Naive thymus-derived CD4-positive, alpha-beta T cell (primary cell): Measurements from ENCODE around the gene MRPL58. TPM values are rescaled to one million over a fixed set of nuclear protein-coding genes. Genes with fewer than 3 reads are reported as not detected.
A peak's percentile ranks its signal among the peaks of the same experiment; 100 is the strongest.
"Not testable (repeated sequence)": the region's sequence is repeated elsewhere in the genome, so short reads cannot be mapped to it uniquely, and the experiment has no call there.

ENCODE experiments used
- ATAC-seq: fragments of 150-1000 bp; cut with Tn5 transposase; 2 replicates; pipeline ENCODE4 v1.10.0; 2021; ENCODE audit warnings: mild to moderate bottlenecking, moderate library complexity
- CTCF ChIA-PET: fragments of 350-600 bp; sonication (Branson Sonifier 250); formaldehyde crosslinking; loops from one replicate; lab custom pipeline; 2021; ENCODE audit warnings: antibody characterized with exemption; lab: Charles Lee
- POLR2A ChIA-PET: fragments of 350-600 bp; sonication (Branson Sonifier 250); formaldehyde crosslinking; loops from one replicate; lab custom pipeline; 2021; ENCODE audit warnings: antibody characterized with exemption, inconsistent platforms; lab: Charles Lee
- DNase-seq, 9 donors: peaks; one replicate each; pipeline versions ENCODE4 v3.0.0 to v3.0.0-alpha.2; 2020 to 2022; ENCODE audit warnings: mixed read lengths in 1 of 9
- H3K27ac ChIP-seq: one replicate; pipeline ENCODE4 v1.7.0; 2013; ENCODE audit warnings: mild to moderate bottlenecking, low read depth, low read length, moderate library complexity
- H3K27me3 ChIP-seq, 2 donors: one replicate each; pipeline ENCODE4 v1.7.0; 2013; ENCODE audit warnings: low read length in 2 of 2, mild to moderate bottlenecking in 2 of 2, moderate library complexity in 2 of 2; ENCODE audit not compliant: control insufficient read depth in 2 of 2, insufficient read depth in 2 of 2
- H3K36me3 ChIP-seq, 3 experiments: 1 replicate in 2 of 3; 2 replicates in 1 of 3; pipeline ENCODE4 v1.7.0; 2013; ENCODE audit warnings: low read length in 3 of 3, mild to moderate bottlenecking in 3 of 3, moderate library complexity in 1 of 3; ENCODE audit not compliant: insufficient read depth in 3 of 3, control insufficient read depth in 2 of 3
- H3K4me1 ChIP-seq, 2 donors: one replicate each; pipeline ENCODE4 v1.7.0; 2013; ENCODE audit warnings: low read length in 2 of 2, mild to moderate bottlenecking in 2 of 2, moderate library complexity in 1 of 2; ENCODE audit not compliant: control insufficient read depth in 2 of 2, insufficient read depth in 2 of 2
- H3K4me3 ChIP-seq: 2 replicates; pipeline ENCODE4 v1.7.0; 2013; ENCODE audit warnings: mild to moderate bottlenecking, low read length
- H3K9me3 ChIP-seq, 3 experiments: 1 replicate in 2 of 3; 2 replicates in 1 of 3; pipeline ENCODE4 v1.7.0; 2013; ENCODE audit warnings: low read length in 3 of 3; ENCODE audit not compliant: control insufficient read depth in 2 of 3
- H3K27ac Mint-ChIP-seq, 9 donors: one replicate each; pipeline ENCODE4 v1.8.0; 2020 to 2022; ENCODE audit warnings: mixed read lengths in 9 of 9, mild to moderate bottlenecking in 8 of 9, moderate library complexity in 5 of 9, inconsistent platforms in 2 of 9
- H3K27me3 Mint-ChIP-seq, 5 donors: one replicate each; pipeline ENCODE4 v1.8.0; 2021 to 2022; ENCODE audit warnings: mixed read lengths in 5 of 5, mild to moderate bottlenecking in 1 of 5
- H3K36me3 Mint-ChIP-seq, 5 donors: one replicate each; pipeline ENCODE4 v1.8.0; 2020 to 2022; ENCODE audit warnings: mixed read lengths in 5 of 5, mild to moderate bottlenecking in 3 of 5, inconsistent platforms in 1 of 5
- H3K4me1 Mint-ChIP-seq, 7 donors: one replicate each; pipeline ENCODE4 v1.8.0; 2020 to 2022; ENCODE audit warnings: mixed read lengths in 7 of 7, mild to moderate bottlenecking in 3 of 7, inconsistent platforms in 1 of 7
- H3K4me3 Mint-ChIP-seq, 10 donors: one replicate each; pipeline ENCODE4 v1.8.0; 2020 to 2022; ENCODE audit warnings: mild to moderate bottlenecking in 10 of 10, mixed read lengths in 10 of 10, moderate library complexity in 6 of 10, inconsistent platforms in 2 of 10
- H3K9me3 Mint-ChIP-seq, 11 donors: one replicate each; pipeline ENCODE4 v1.8.0; 2020 to 2022; ENCODE audit warnings: mixed read lengths in 11 of 11, mild to moderate bottlenecking in 4 of 11, inconsistent platforms in 1 of 11, moderate library complexity in 1 of 11
- intact Hi-C, 2 donors: fragments of 100-400 bp; cut with micrococcal nuclease; formaldehyde crosslinking; loops; one replicate each; pipeline ENCODE4 v1.15.1; 2023
- polyA plus RNA-seq, 2 donors: library from polyadenylated mRNA; unstranded; fragments of 300-500 nt; fragmentation: Illumina TruSeq; gene quantifications; one replicate each; pipeline ENCODE4 v1.2.3, GENCODE V29; 2021
- total RNA-seq, 6 experiments: library from RNA in 5 of 6; stranded (reverse) in 5 of 6; gene quantifications; 1 replicate in 5 of 6; 2 replicates in 1 of 6; pipeline ENCODE4 v1.2.3 and lab custom pipeline; 2021 to 2026

The MRPL58 gene
- total and polyA plus RNA-seq, 7 experiments from 2014 or later = 11.7 to 71.4 (median 25.1) TPM

- ATAC-seq = no peak
- no peaks in the 10 kb centered on the region for H3K4me1 ChIP-seq
- intact Hi-C loops = no loop called here
- Mint-ChIP-seq H3K27me3 (peaks cover 0 to 5% (median 0%) of the 10 kb centered on the region in 5 donors), H3K9me3 (peaks cover 0 to 2% (median 0%) of the 10 kb centered on the region in 11 donors), H3K36me3 (no peaks in the 10 kb centered on the region), H3K4me3 (no peak overlapping the region), H3K4me1 (peaks cover 0 to 10% (median 5%) of the 10 kb centered on the region in 7 donors), H3K27ac (no peak overlapping the region)
- CTCF ChIA-PET = no interaction called here
- no peaks in the 10 kb centered on the region for H3K9me3 ChIP-seq
- DNase-seq = no peak
- POLR2A ChIA-PET = interaction anchor here (0.5 kb wide), 1 partner anchor 196 kb away, joined by 4 read pairs; no protein-coding TSS in a partner anchor
- H3K27ac ChIP-seq = no peak overlapping the region
- H3K4me3 ChIP-seq = no peak overlapping the region
- no peaks in the 10 kb centered on the region for H3K36me3 ChIP-seq
- H3K27me3 ChIP-seq = no peaks in the 10 kb centered on the region
Measured at GRCh38 chr17:75001915-75002843, 10.3 kb upstream of the MRPL58 start.

DNA sequence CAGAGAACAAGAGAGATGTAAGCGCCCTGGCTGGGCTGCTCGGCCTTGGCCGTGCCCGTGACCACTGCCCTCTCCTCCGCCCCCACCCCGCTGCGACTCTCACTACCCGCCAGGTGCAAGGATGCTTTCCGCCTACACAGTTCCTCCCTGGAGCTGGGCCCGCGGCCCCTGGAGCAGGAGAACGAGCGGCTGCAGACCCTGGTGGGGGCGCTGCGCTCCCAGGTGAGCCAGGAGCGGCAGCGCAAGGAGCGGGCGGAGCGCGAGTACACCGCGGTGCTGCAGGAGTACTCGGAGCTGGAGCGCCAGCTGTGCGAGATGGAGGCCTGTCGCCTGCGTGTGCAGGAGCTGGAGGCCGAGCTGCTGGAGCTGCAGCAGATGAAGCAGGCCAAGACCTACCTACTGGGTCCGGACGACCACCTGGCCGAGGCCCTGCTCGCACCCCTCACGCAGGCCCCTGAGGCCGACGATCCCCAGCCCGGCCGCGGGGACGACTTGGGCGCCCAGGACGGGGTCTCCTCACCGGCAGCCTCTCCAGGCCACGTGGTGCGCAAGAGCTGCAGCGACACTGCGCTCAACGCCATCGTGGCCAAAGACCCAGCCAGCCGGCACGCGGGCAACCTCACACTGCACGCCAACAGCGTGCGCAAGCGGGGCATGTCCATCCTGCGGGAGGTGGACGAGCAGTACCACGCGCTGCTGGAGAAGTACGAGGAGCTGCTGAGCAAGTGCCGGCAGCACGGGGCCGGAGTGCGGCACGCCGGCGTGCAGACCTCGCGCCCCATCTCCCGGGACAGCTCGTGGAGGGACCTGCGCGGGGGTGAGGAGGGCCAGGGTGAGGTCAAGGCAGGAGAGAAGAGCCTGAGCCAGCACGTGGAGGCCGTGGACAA, 9.2 kb upstream of the MRPL58 start:
- no peaks in the 10 kb centered on the region for H3K4me1 ChIP-seq
- ATAC-seq (no peak), DNase-seq (no peak)
- Mint-ChIP-seq H3K36me3 (no peaks in the 10 kb centered on the region), H3K27me3 (peaks cover 0 to 5% (median 0%) of the 10 kb centered on the region in 5 donors), H3K27ac (no peak overlapping the region), H3K4me3 (no peak overlapping the region), H3K9me3 (no peaks in the 10 kb centered on the region), H3K4me1 (peaks cover 0 to 9% (median 3%) of the 10 kb centered on the region in 7 donors)
- no peaks in the 10 kb centered on the region for H3K36me3 ChIP-seq
- no peak overlapping the region for H3K4me3 ChIP-seq
- no peaks in the 10 kb centered on the region for H3K9me3 ChIP-seq
- no peaks in the 10 kb centered on the region for H3K27me3 ChIP-seq
- CTCF ChIA-PET = interaction anchor here (1.0 kb wide), 1 partner anchor 111 kb away, joined by 3 read pairs; no protein-coding TSS in a partner anchor
- no peak overlapping the region for H3K27ac ChIP-seq
- POLR2A ChIA-PET = interaction anchor here (0.7 kb wide), 1 partner anchor 39 kb away, joined by 3 read pairs; no protein-coding TSS in a partner anchor
- intact Hi-C loops = no loop called here

DNA sequence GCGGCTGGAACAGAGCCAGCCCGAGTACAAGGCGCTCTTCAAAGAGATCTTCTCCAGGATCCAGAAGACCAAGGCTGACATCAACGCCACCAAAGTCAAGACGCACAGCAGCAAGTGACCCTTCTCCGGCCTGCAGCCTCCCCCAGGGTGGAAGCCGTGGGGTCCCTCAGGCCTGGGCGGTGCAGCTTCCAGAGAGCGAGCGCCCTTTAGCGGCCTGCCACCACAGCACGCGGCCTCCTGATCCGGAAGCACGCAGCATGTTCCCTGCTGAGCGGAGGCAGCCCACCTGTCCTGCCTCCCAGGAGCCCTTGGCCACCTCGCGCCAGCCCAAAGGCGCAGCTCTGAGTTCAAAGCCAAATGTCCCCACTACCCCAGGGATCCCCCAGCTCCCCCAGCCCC, 8.5 kb upstream of the MRPL58 start:
- no peak for DNase-seq
- Histone ChIP-seq H3K36me3 (no peaks in the 10 kb centered on the region), H3K27me3 (no peaks in the 10 kb centered on the region), H3K9me3 (no peaks in the 10 kb centered on the region), H3K27ac (no peak overlapping the region), H3K4me3 (no peak overlapping the region), H3K4me1 (no peaks in the 10 kb centered on the region)
- Mint-ChIP-seq H3K36me3 (no peaks in the 10 kb centered on the region), H3K4me1 (peaks cover 0 to 3% (median 0%) of the 10 kb centered on the region in 7 donors), H3K27ac (no peak overlapping the region), H3K4me3 (no peak overlapping the region), H3K9me3 (no peaks in the 10 kb centered on the region), H3K27me3 (peaks cover 0 to 5% (median 0%) of the 10 kb centered on the region in 5 donors)
- CTCF ChIA-PET = interaction anchor here (1.0 to 4.5 kb wide), 2 partner anchors 42 to 110 kb away, joined by 3 to 18 read pairs; no protein-coding TSS in a partner anchor
- POLR2A ChIA-PET = interaction anchor here (0.7 kb wide), 1 partner anchor 39 kb away, joined by 3 read pairs; no protein-coding TSS in a partner anchor
- no peak for ATAC-seq
- intact Hi-C loops = no loop called here

DNA sequence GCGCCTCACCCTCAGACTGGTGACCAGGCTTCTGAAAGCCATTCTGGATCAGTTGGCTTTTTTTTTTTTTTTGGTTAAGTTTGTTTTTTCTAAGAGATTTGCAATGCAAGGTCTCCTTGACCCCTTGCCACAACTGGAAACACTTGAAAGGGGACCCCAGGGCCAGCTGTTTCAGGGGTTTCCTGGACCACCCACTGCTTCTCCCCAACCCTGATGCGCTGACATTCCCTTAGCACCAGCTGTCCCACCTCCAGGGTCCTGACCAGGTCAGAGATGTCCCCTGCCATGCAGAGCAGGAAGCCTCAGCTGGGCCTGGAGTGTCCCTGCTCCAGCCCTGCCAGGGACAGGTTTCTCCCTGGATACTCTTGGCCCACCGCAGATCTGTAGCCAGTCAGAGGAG, 8.1 kb upstream of the MRPL58 start:
- intact Hi-C loops = no loop called here
- no peaks in the 10 kb centered on the region for H3K4me1 ChIP-seq
- peaks cover 0 to 5% (median 0%) of the 10 kb centered on the region in 5 donors for H3K27me3 Mint-ChIP-seq
- no peak overlapping the region for H3K4me3 Mint-ChIP-seq
- H3K36me3 ChIP-seq = no peaks in the 10 kb centered on the region
- H3K9me3 Mint-ChIP-seq = no peaks in the 10 kb centered on the region
- no peak overlapping the region for H3K4me3 ChIP-seq
- no peaks in the 10 kb centered on the region for H3K9me3 ChIP-seq
- ChIA-PET CTCF (interaction anchor here (1.0 to 4.5 kb wide), 2 partner anchors 43 to 110 kb away, joined by 3 to 18 read pairs; no protein-coding TSS in a partner anchor), POLR2A (interaction anchor here (0.5 to 0.7 kb wide), 4 partner anchors 31 to 709 kb away, joined by 3 to 5 read pairs (median 3); no protein-coding TSS in a partner anchor)
- H3K27ac Mint-ChIP-seq = no peak overlapping the region
- ATAC-seq = no peak
- H3K36me3 Mint-ChIP-seq = no peaks in the 10 kb centered on the region
- H3K4me1 Mint-ChIP-seq = no peaks in the 10 kb centered on the region
- no peak overlapping the region for H3K27ac ChIP-seq
- H3K27me3 ChIP-seq = no peaks in the 10 kb centered on the region
- DNase-seq = no peak

GRCh38 chr17:75005291-75005690, 7.2 kb upstream of the MRPL58 start:
- H3K9me3 Mint-ChIP-seq = no peaks in the 10 kb centered on the region
- Histone ChIP-seq H3K27ac (no peak overlapping the region), H3K27me3 (no peaks in the 10 kb centered on the region), H3K4me3 (no peak overlapping the region), H3K9me3 (no peaks in the 10 kb centered on the region), H3K4me1 (no peaks in the 10 kb centered on the region), H3K36me3 (no peaks in the 10 kb centered on the region)
- ChIA-PET CTCF (interaction anchor here (0.6 to 4.5 kb wide), 4 partner anchors 9 to 54 kb away, joined by 3 to 18 read pairs (median 4); no protein-coding TSS in a partner anchor), POLR2A (interaction anchor here (0.6 to 0.7 kb wide), 2 partner anchors 30 to 294 kb away, joined by 3 read pairs; no protein-coding TSS in a partner anchor)
- H3K36me3 Mint-ChIP-seq = no peaks in the 10 kb centered on the region
- no peak overlapping the region for H3K4me3 Mint-ChIP-seq
- no peak for ATAC-seq
- intact Hi-C loops = no loop called here
- no peaks in the 10 kb centered on the region for H3K4me1 Mint-ChIP-seq
- DNase-seq = no peak
- no peak overlapping the region for H3K27ac Mint-ChIP-seq
- H3K27me3 Mint-ChIP-seq = peaks cover 0 to 5% (median 0%) of the 10 kb centered on the region in 5 donors

GRCh38 chr17:75006084-75006483, 6.4 kb upstream of the MRPL58 start:
- not testable (repeated sequence) for H3K27me3 ChIP-seq, H3K27ac ChIP-seq, H3K36me3 Mint-ChIP-seq, ATAC-seq, H3K27me3 Mint-ChIP-seq, H3K4me1 Mint-ChIP-seq, DNase-seq, H3K4me1 ChIP-seq, H3K4me3 Mint-ChIP-seq, H3K9me3 ChIP-seq, H3K36me3 ChIP-seq, H3K9me3 Mint-ChIP-seq, H3K4me3 ChIP-seq
- intact Hi-C loops = loop anchor here (1.0 kb wide), 1 partner anchor 45 kb away; no protein-coding TSS in a partner anchor
- ChIA-PET POLR2A (interaction anchor here (1.3 to 1.4 kb wide), 2 partner anchors 26 to 144 kb away, joined by 3 to 4 read pairs; no protein-coding TSS in a partner anchor), CTCF (interaction anchor here (0.6 to 4.5 kb wide), 3 partner anchors 9 to 45 kb away, joined by 3 to 18 read pairs (median 4); no protein-coding TSS in a partner anchor)
- H3K27ac Mint-ChIP-seq = peak overlapping the region in 1 of 9 donors; percentile 66
